ENCODE results near the gene VKORC1L1. TPM values are rescaled to one million over a fixed set of nuclear protein-coding genes. Genes with fewer than 3 reads are reported as not detected.
"Not testable (repeated sequence)": the region's sequence is repeated elsewhere in the genome, so short reads cannot be mapped to it uniquely, and the experiment has no call there.

VKORC1L1 gene
- total RNA-seq, 1 experiment from 2014 or later = 6.9 TPM

- in situ Hi-C loops (cut with HindIII; ENCODE audit: low pct_unique_long_range_greater_than_20kb, low sequenced_read_pairs) = no loop called here
- no peak for DNase-seq (ENCODE audit: low read depth)
These were observed 116.8 kb downstream of the VKORC1L1 start for GRCh38 chr7:65989694-65990080.

DNA sequence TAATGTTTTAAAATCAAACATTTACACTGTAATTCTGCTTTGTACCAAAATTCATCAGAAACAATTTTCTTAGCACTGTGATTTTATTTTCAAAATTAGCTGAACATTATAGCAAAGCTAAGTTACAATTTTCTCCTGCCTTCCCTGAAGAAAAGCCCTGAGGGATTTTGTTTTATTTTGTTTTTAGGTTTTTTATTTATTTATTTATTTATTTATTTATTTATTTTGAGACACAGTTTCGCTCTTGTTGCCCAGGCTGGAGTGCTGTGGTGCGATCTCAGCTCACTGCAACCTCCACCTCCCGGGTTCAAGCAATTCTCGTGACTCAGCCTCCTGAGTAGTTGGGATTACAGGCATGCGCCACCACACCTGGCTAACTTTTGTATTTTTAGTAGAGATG is 119.0 kb downstream of the VKORC1L1 start:
- in situ Hi-C loops (cut with HindIII; ENCODE audit: low pct_unique_long_range_greater_than_20kb, low sequenced_read_pairs) = not testable (repeated sequence)

DNA sequence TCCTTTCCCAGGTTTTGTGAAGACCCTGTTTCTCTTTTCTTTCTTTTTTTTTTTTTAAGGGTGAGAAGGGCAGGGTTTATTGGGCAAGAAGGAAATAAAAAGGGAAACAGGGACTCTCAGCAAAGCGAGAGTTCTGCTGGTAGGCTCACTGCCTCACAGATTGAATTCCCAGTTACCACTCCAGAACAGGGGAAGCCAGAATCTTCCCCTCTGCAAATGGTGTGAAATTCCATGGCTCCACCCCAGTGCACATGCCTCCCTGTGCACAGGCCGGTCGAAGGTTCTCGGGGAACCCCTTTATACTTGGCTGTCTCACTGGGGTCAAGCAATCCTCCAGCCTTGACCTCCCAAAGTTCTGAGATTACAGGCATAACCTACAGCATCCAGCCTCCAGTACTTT is 119.7 kb downstream of the VKORC1L1 start:
- no peak for DNase-seq (ENCODE audit: low read depth)
- in situ Hi-C loops (cut with HindIII; ENCODE audit: low pct_unique_long_range_greater_than_20kb, low sequenced_read_pairs) = no loop called here

More for the DNA sequence above, 119.0 kb downstream of the VKORC1L1 start:
- DNase-seq (ENCODE audit: low read depth) = not testable (repeated sequence)

DNA sequence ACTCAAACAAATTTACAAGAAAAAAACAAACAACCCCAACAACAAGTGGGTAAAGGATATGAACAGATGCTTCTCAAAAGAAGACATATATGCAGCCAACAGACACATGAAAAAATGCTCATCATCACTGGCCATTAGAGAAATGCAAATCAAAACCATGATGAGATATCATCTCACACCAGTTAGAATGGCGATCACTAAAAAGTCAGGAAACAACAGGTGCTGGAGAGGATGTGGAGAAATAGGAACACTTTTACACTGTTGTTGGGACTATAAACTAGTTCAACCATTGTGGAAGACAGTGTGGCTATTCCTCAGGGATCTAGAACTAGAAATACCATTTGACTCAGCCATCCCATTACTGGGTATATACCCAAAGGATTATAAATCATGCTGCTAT is 122.1 kb downstream of the VKORC1L1 start:
- in situ Hi-C loops (cut with HindIII; ENCODE audit: low pct_unique_long_range_greater_than_20kb, low sequenced_read_pairs); DNase-seq (ENCODE audit: low read depth): not testable (repeated sequence)

- DNase-seq (ENCODE audit: low read depth); in situ Hi-C loops (cut with HindIII; ENCODE audit: low pct_unique_long_range_greater_than_20kb, low sequenced_read_pairs): not testable (repeated sequence)
These were observed 128.0 kb downstream of the VKORC1L1 start for GRCh38 chr7:66000823-66001417.

DNA sequence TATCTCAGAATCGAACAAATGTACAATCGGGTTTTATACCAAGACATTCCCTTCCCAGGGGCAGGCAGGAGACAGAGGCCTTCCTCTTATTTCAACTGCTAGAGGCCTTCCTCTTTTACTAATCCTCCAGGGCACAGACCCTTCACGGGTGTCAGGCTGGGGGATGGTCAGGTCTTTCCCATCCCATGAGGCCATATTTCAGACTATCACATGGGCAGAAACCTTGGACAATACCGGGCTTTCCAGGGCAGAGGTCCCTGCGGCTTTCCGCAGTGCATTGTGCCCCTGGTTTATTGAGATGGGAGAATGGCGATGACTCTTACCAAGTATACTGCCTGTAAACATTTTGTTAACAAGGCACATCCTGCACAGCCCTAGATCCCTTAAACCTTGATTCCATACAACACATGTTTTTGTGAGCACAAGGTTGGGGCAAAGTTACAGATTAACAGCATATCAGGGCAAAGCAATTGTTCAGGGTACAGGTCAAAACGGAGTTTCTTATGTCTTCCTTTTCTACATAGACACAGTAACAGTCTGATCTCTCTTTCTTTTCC is 132.3 kb downstream of the VKORC1L1 start:
- in situ Hi-C loops (cut with HindIII; ENCODE audit: low pct_unique_long_range_greater_than_20kb, low sequenced_read_pairs); DNase-seq (ENCODE audit: low read depth): not testable (repeated sequence)

DNA sequence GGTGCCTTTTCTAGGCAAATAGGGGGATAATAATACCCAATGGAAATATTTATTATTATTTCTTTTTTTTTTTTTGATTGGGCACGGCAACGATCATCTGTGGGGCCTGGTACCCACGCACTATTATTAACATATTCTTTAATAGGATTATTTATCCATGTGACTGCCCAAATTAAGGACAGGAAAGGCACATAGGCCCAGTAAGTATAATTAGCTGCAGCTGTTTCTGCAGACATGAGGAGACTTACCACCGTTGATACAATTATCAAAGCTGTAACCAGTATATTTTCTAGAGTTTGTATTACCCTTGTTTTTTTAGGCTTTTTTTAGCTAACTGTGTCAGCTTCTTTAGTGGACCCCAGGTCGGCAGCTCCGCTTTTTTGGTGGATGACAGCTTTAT is 134.4 kb downstream of the VKORC1L1 start:
- DNase-seq (ENCODE audit: low read depth) = no peak
- in situ Hi-C loops (cut with HindIII; ENCODE audit: low pct_unique_long_range_greater_than_20kb, low sequenced_read_pairs) = no loop called here

Other genes starting within 250 kb of the VKORC1L1 start
- gene GUSB, start 109.1 kb downstream of the VKORC1L1 start, total RNA-seq (2014; rRNA removed; shearing (Covaris generic); ENCODE audit: low replicate concordance) = 193 and 207 TPM in 2 replicates
- gene ASL, start 202.7 kb downstream of the VKORC1L1 start, total RNA-seq (2014; rRNA removed; shearing (Covaris generic); ENCODE audit: low replicate concordance) = 83.4 and 85.7 TPM in 2 replicates
- 92.3 and 131 TPM in 2 replicates for gene CRCP, start 241.8 kb downstream of the VKORC1L1 start, total RNA-seq (2014; rRNA removed; shearing (Covaris generic); ENCODE audit: low replicate concordance)